22Rv1 (cell line): Measurements from ENCODE around the gene STON2.

ENCODE experiments used
- CTCF ChIP-seq: fragments of 450-650 bp; IDR thresholded peaks from 2 replicates; pipeline ENCODE4 v1.5.1; 2017; ENCODE audit warnings: mild to moderate bottlenecking
- ZFX ChIP-seq: fragments of 450-650 bp; IDR thresholded peaks from 2 replicates; pipeline ENCODE4 v1.6.1; 2017; ENCODE audit warnings: antibody characterized with exemption, borderline replicate concordance

GRCh38 chr14:81222126-81222525, 178.0 kb downstream of the STON2 start:
- TF ChIP-seq CTCF (no peak), ZFX (no peak)
